PFSK-1 (cell line): ENCODE results near the gene RUNX2.

ENCODE experiments used
- FOXP2 ChIP-seq: optimal IDR thresholded peaks from 2 replicates; pipeline ENCODE3; 2011; ENCODE audit warnings: borderline replicate concordance, control low read depth, inconsistent platforms; ENCODE audit not compliant: insufficient read depth; ENCODE audit errors: extremely low read length, extremely low read depth
- POLR2AphosphoS5 ChIP-seq: IDR thresholded peaks from 2 replicates; pipeline ENCODE4 v1.6.1; 2012; ENCODE audit warnings: low read depth, mild to moderate bottlenecking, control low read depth, low read length, moderate library complexity
- SIN3A ChIP-seq: IDR thresholded peaks from 2 replicates; pipeline ENCODE4 v1.6.1; 2012; ENCODE audit warnings: mild to moderate bottlenecking, low read length, moderate library complexity, borderline replicate concordance; ENCODE audit not compliant: insufficient read depth
- TAF1 ChIP-seq: IDR thresholded peaks from 2 replicates; pipeline ENCODE4 v1.6.1; 2012; ENCODE audit warnings: low read length, control low read depth, borderline replicate concordance; ENCODE audit not compliant: insufficient read depth
- TF ChIP-seq, protein P1 (sequence below), 2 experiments: IDR thresholded peaks; 2 replicates each; pipeline versions ENCODE4 v1.6.1 to v1.8.0; 2011 to 2012; ENCODE audit warnings: low read depth in 2 of 2, low read length in 2 of 2, control low read depth in 1 of 2, inconsistent platforms in 1 of 2, mild to moderate bottlenecking in 1 of 2, moderate library complexity in 1 of 2; ENCODE audit not compliant: insufficient read depth in 1 of 2

The RUNX2 gene

GRCh38 chr6:45513213-45513618 lies 185.1 kb downstream of the RUNX2 start:
- TF ChIP-seq TAF1 (no peak), SIN3A (no peak), FOXP2 (no peak), POLR2AphosphoS5 (no peak)
- TF ChIP-seq, protein P1, sequence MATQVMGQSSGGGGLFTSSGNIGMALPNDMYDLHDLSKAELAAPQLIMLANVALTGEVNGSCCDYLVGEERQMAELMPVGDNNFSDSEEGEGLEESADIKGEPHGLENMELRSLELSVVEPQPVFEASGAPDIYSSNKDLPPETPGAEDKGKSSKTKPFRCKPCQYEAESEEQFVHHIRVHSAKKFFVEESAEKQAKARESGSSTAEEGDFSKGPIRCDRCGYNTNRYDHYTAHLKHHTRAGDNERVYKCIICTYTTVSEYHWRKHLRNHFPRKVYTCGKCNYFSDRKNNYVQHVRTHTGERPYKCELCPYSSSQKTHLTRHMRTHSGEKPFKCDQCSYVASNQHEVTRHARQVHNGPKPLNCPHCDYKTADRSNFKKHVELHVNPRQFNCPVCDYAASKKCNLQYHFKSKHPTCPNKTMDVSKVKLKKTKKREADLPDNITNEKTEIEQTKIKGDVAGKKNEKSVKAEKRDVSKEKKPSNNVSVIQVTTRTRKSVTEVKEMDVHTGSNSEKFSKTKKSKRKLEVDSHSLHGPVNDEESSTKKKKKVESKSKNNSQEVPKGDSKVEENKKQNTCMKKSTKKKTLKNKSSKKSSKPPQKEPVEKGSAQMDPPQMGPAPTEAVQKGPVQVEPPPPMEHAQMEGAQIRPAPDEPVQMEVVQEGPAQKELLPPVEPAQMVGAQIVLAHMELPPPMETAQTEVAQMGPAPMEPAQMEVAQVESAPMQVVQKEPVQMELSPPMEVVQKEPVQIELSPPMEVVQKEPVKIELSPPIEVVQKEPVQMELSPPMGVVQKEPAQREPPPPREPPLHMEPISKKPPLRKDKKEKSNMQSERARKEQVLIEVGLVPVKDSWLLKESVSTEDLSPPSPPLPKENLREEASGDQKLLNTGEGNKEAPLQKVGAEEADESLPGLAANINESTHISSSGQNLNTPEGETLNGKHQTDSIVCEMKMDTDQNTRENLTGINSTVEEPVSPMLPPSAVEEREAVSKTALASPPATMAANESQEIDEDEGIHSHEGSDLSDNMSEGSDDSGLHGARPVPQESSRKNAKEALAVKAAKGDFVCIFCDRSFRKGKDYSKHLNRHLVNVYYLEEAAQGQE (IDR thresholded peaks at IDR 0.05; ENCODE audit: insufficient read depth in 1 of 2, low read depth in 2 of 2, low read length in 2 of 2) = no peak

- TF ChIP-seq TAF1 (no peak), POLR2AphosphoS5 (no peak)
Measured at GRCh38 chr6:45513843-45514242, 185.7 kb downstream of the RUNX2 start.

- no peak for TF ChIP-seq FOXP2
- TF ChIP-seq SIN3A = no peak
- TF ChIP-seq TAF1 = no peak
- TF ChIP-seq POLR2AphosphoS5 = no peak
- TF ChIP-seq, protein P1 (IDR thresholded peaks at IDR 0.05; ENCODE audit: insufficient read depth in 1 of 2, low read depth in 2 of 2, low read length in 2 of 2) = no peak
Measured at GRCh38 chr6:45514454-45515230, 186.5 kb downstream of the RUNX2 start.

- no peak for TF ChIP-seq TAF1
- TF ChIP-seq, protein P1 (IDR thresholded peaks at IDR 0.05; ENCODE audit: insufficient read depth in 1 of 2, low read depth in 2 of 2, low read length in 2 of 2) = no peak
- no peak for TF ChIP-seq SIN3A
- TF ChIP-seq POLR2AphosphoS5 = no peak
- no peak for TF ChIP-seq FOXP2
Measured at GRCh38 chr6:45518013-45518720, 190.0 kb downstream of the RUNX2 start.

GRCh38 chr6:45521226-45521625 lies 193.1 kb downstream of the RUNX2 start:
- TF ChIP-seq POLR2AphosphoS5 = no peak
- TF ChIP-seq, protein P1 (IDR thresholded peaks at IDR 0.05; ENCODE audit: insufficient read depth in 1 of 2, low read depth in 2 of 2, low read length in 2 of 2) = no peak
- TF ChIP-seq FOXP2 = no peak
- no peak for TF ChIP-seq SIN3A
- no peak for TF ChIP-seq TAF1
